Erythroblast (primary cell): ENCODE results near the gene CRY2.

Source experiments
- GATA1 ChIP-seq: IDR thresholded peaks from 2 replicates; pipeline ENCODE4 v1.6.1; 2011; ENCODE audit warnings: low read depth, mild to moderate bottlenecking, control low read depth, low read length, moderate library complexity
- POLR2A ChIP-seq: IDR thresholded peaks from 2 replicates; pipeline ENCODE4 v1.6.1; 2011; ENCODE audit warnings: mild to moderate bottlenecking, low read length

- TF ChIP-seq POLR2A (no peak), GATA1 (no peak)
These were observed 31.5 kb upstream of the CRY2 start for GRCh38 chr11:45815747-45816146.
